GM06990 (cell line): ENCODE results near the gene MEOX1.

Experiments
- DNase-seq: peaks from one replicate; pipeline ENCODE4 v3.0.0-alpha.2; 2011; ENCODE audit not compliant: insufficient read length; ENCODE audit errors: extremely low read depth
- H3K27me3 ChIP-seq: replicated peaks from 2 replicates; pipeline ENCODE4 v1.6.0; 2011; ENCODE audit warnings: low read length; ENCODE audit not compliant: control insufficient read depth, insufficient read depth
- H3K36me3 ChIP-seq: 2 replicates; pipeline ENCODE4 v1.5.1; 2011; ENCODE audit warnings: low read length; ENCODE audit not compliant: control insufficient read depth, insufficient read depth
- H3K4me3 ChIP-seq: replicated peaks from 2 replicates; pipeline ENCODE4 v1.5.1; 2011; ENCODE audit warnings: low read depth, mild to moderate bottlenecking, control low read depth, low read length
- CTCF ChIP-seq: IDR thresholded peaks from 2 replicates; pipeline ENCODE4 v1.5.1; 2011; ENCODE audit warnings: low read length, control low read depth, mild to moderate bottlenecking, inconsistent platforms; ENCODE audit not compliant: insufficient read depth, poor library complexity, severe bottlenecking

The MEOX1 gene

GRCh38 chr17:43640491-43641252 lies 21.1 kb downstream of the MEOX1 start:
- no peaks in the 10 kb centered on the region for H3K27me3 ChIP-seq
- DNase-seq, result no peak
- H3K36me3 ChIP-seq, result no peaks in the 10 kb centered on the region
- H3K4me3 ChIP-seq, result no peak overlapping the region
- no peak for TF ChIP-seq CTCF

GRCh38 chr17:43637563-43638323 lies 24.0 kb downstream of the MEOX1 start:
- no peak for DNase-seq
- no peaks in the 10 kb centered on the region for H3K27me3 ChIP-seq
- no peaks in the 10 kb centered on the region for H3K36me3 ChIP-seq
- no peak overlapping the region for H3K4me3 ChIP-seq
- TF ChIP-seq CTCF, result no peak

- no peak overlapping the region for H3K4me3 ChIP-seq
- no peaks in the 10 kb centered on the region for H3K36me3 ChIP-seq
- no peak for TF ChIP-seq CTCF
- peaks cover 3% of the 10 kb centered on the region; the same call in 1 of the 2 replicates for H3K27me3 ChIP-seq
- DNase-seq, result no peak
These were observed 25.3 kb downstream of the MEOX1 start for GRCh38 chr17:43636426-43636825.

- Histone ChIP-seq H3K36me3 (no peaks in the 10 kb centered on the region), H3K4me3 (no peak overlapping the region), H3K27me3 (peaks cover 3% of the 10 kb centered on the region; the same call in 1 of the 2 replicates)
- DNase-seq, result no peak
- no peak for TF ChIP-seq CTCF
These were observed 27.1 kb downstream of the MEOX1 start for GRCh38 chr17:43634591-43635125.

GRCh38 chr17:43632221-43632620 lies 29.5 kb downstream of the MEOX1 start:
- Histone ChIP-seq H3K4me3 (no peak overlapping the region), H3K27me3 (peaks cover 3% of the 10 kb centered on the region; the same call in 1 of the 2 replicates), H3K36me3 (no peaks in the 10 kb centered on the region)
- no peak for DNase-seq
- TF ChIP-seq CTCF, result no peak
